ENCODE measurements around the gene IL17RE.

IL17RE gene

DNA sequence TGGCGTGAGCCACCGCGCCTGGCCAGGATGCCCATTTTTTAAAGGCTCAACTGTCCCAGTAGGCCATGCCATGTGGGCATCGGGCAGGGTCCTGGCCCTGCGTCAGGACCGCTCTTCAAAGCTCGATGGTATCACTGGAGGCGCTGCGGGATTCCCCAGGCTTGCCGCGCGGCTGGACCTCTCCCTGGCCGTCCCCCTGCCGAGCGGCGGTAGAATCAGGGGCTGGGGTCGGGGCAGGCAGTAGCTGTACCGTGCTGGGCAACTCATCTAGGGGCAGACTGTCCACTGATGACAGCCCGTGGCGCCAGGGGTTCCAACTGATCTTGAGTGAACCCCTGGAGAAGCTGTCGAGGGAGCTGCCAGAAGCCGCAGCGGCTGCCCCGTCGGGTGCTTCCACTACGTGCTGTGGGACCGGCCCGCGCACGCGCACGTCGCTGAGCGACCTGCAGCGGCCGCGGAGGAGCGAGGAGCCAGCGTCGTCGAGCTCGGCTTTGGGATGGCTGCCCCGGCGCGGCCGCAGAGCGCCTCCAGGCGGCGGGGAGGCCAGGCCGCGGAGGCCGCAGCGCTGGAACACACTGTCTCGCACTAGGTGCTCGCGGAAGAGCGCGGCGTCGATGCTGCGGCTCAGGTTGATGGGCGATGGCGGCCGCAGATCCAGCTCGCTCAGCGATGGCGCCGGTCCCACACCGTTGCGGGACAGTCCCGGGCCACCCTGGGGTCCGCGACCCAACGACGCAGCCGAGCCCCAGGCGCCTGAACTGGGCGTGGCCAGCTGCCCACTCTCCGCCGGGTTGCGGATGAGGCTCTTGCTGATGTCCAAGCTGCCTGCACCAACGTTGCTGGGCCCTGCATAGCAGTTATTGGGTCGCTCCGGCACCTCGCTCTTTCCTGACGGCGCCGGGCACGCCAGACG, 43.7 kb downstream of the IL17RE start:
- peak; percentile 90 for ATAC-seq
- TF ChIP-seq TOX (CRISPR knock-in tag; IDR thresholded peaks at IDR 0.05; ENCODE audit: borderline replicate concordance) (no peak), GLIS3 (CRISPR knock-in tag; IDR thresholded peaks at IDR 0.05) (no peak)

DNA sequence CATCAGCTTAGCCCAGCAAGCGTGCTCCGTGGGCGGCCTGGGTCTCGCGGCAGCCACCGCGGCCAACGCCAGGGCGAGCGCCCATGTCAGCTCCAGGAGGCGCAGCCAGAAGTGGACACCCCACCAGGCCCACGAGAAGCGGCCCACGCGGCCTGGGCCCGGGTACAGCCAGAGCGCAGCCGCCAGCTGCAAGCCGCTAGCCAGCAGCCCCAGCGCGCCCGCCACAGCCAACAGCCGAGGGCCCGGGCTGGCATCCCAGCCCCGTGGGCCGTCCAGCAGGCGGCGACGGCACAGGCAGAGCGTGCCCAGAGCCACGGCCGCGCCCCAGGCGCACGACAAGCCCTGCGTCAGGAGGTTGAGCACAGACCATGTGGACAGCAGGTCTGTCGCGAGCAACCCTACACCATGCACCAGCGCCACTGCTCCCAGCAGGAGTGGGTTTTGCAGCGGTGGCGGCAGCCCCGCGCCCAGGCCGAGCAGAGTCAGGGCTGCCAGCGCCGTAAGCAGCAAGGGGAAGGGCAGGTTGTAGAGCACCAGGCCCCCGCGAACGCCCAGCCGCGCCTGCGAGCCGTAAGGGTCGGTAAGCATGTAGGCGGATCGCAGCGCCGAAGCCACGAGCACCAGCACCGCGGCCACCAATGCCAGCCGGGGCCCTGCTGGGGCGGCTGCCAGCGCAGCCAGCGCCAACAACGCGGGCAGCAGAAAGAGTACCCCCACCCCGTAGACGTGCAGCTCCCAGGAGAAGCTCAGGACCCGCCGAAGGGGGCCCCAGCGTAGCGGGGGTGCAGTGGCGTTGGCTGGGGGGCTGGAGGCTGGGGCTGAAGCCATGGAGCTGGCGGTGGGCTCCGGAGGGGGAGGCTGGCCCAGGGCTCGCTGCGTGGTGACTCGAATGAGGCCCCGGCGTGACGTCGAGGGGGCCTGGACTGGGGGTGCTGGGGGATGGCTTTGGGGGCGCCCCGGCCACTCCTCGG, 44.7 kb downstream of the IL17RE start:
- peak; percentile 79 for ATAC-seq
- TF ChIP-seq ISL1 (CRISPR knock-in tag; IDR thresholded peaks at IDR 0.05) (no peak), ZNF70 (CRISPR knock-in tag; IDR thresholded peaks at IDR 0.05) (no peak), ZNF8 (CRISPR knock-in tag; IDR thresholded peaks at IDR 0.05) (no peak), CSDC2 (CRISPR knock-in tag; IDR thresholded peaks at IDR 0.05) (no peak), GLIS3 (CRISPR knock-in tag; IDR thresholded peaks at IDR 0.05) (no peak), ESRRG (CRISPR knock-in tag; IDR thresholded peaks at IDR 0.05) (no peak), ZNF565 (CRISPR knock-in tag; conservative IDR thresholded peaks at IDR 0.05; ENCODE audit: low read depth) (no peak), PPARA (CRISPR knock-in tag; IDR thresholded peaks at IDR 0.05; ENCODE audit: borderline replicate concordance) (no peak), ZFP3 (CRISPR knock-in tag; IDR thresholded peaks at IDR 0.05) (no peak), SNAI2 (CRISPR knock-in tag; IDR thresholded peaks at IDR 0.05) (no peak), TOX (CRISPR knock-in tag; IDR thresholded peaks at IDR 0.05; ENCODE audit: borderline replicate concordance) (no peak), BACH2 (CRISPR knock-in tag; IDR thresholded peaks at IDR 0.05; ENCODE audit: borderline replicate concordance) (no peak), ZFP30 (CRISPR knock-in tag; IDR thresholded peaks at IDR 0.05) (no peak)
- TF ChIP-seq, protein P1, sequence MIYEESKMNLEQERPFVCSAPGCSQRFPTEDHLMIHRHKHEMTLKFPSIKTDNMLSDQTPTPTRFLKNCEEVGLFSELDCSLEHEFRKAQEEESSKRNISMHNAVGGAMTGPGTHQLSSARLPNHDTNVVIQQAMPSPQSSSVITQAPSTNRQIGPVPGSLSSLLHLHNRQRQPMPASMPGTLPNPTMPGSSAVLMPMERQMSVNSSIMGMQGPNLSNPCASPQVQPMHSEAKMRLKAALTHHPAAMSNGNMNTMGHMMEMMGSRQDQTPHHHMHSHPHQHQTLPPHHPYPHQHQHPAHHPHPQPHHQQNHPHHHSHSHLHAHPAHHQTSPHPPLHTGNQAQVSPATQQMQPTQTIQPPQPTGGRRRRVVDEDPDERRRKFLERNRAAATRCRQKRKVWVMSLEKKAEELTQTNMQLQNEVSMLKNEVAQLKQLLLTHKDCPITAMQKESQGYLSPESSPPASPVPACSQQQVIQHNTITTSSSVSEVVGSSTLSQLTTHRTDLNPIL (CRISPR knock-in tag; IDR thresholded peaks at IDR 0.05; ENCODE audit: low read depth) = no peak
- TF ChIP-seq, protein P2, sequence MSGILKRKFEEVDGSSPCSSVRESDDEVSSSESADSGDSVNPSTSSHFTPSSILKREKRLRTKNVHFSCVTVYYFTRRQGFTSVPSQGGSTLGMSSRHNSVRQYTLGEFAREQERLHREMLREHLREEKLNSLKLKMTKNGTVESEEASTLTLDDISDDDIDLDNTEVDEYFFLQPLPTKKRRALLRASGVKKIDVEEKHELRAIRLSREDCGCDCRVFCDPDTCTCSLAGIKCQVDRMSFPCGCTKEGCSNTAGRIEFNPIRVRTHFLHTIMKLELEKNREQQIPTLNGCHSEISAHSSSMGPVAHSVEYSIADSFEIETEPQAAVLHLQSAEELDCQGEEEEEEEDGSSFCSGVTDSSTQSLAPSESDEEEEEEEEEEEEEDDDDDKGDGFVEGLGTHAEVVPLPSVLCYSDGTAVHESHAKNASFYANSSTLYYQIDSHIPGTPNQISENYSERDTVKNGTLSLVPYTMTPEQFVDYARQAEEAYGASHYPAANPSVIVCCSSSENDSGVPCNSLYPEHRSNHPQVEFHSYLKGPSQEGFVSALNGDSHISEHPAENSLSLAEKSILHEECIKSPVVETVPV (CRISPR knock-in tag; IDR thresholded peaks at IDR 0.05) = no peak
- TF ChIP-seq, protein P3, sequence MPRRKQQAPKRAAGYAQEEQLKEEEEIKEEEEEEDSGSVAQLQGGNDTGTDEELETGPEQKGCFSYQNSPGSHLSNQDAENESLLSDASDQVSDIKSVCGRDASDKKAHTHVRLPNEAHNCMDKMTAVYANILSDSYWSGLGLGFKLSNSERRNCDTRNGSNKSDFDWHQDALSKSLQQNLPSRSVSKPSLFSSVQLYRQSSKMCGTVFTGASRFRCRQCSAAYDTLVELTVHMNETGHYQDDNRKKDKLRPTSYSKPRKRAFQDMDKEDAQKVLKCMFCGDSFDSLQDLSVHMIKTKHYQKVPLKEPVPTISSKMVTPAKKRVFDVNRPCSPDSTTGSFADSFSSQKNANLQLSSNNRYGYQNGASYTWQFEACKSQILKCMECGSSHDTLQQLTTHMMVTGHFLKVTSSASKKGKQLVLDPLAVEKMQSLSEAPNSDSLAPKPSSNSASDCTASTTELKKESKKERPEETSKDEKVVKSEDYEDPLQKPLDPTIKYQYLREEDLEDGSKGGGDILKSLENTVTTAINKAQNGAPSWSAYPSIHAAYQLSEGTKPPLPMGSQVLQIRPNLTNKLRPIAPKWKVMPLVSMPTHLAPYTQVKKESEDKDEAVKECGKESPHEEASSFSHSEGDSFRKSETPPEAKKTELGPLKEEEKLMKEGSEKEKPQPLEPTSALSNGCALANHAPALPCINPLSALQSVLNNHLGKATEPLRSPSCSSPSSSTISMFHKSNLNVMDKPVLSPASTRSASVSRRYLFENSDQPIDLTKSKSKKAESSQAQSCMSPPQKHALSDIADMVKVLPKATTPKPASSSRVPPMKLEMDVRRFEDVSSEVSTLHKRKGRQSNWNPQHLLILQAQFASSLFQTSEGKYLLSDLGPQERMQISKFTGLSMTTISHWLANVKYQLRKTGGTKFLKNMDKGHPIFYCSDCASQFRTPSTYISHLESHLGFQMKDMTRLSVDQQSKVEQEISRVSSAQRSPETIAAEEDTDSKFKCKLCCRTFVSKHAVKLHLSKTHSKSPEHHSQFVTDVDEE (CRISPR knock-in tag; IDR thresholded peaks at IDR 0.05) = no peak

DNA sequence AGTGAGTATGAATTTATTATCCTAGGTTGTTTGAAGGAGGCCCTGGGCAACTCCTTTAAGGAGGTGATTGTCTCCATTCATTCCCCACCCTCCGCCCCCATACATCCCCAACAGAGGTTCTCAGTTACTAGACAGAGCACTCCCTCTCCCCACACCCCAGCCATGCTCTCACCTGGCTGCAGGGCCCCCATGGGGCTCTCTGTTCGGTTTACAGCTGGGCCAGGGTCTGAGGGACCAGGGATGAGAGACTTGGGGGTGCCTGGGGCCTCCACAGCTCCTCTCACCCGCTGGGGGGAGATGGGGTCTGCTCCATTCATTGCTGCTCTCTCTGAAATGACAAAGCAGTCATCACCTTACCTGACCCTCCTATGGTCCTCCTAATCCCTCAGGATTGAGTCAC, 45.9 kb downstream of the IL17RE start:
- no peak for TF ChIP-seq TOX (CRISPR knock-in tag; IDR thresholded peaks at IDR 0.05; ENCODE audit: borderline replicate concordance)
- no peak for TF ChIP-seq GLIS3 (CRISPR knock-in tag; IDR thresholded peaks at IDR 0.05)
- no peak for TF ChIP-seq RARB (CRISPR knock-in tag; IDR thresholded peaks at IDR 0.05)
- no peak for ATAC-seq

DNA sequence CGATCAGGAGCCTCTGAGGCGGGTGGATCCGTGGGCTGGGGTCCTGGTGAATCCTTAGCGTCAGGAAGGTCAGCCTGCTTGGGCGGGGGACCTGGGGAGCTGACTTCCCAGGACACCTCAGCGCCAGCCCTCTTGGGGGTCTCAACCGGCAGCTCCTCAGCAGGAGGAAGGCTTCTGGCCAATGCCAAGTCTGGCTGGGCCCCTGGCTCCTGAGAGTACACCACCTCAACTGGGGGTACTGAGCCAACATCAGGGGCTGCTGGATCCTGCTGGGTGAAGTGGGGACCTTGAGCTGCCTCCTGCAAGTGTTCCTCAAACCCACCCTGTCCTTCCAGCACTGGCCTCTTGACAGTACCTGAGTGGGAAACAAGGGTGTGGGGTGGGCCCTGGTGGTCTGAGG, 46.5 kb downstream of the IL17RE start:
- TF ChIP-seq GLIS3 (CRISPR knock-in tag; IDR thresholded peaks at IDR 0.05) = no peak
- no peak for TF ChIP-seq ESRRG (CRISPR knock-in tag; IDR thresholded peaks at IDR 0.05)
- TF ChIP-seq TOX (CRISPR knock-in tag; IDR thresholded peaks at IDR 0.05; ENCODE audit: borderline replicate concordance) = no peak
- TF ChIP-seq, protein P2 (CRISPR knock-in tag; IDR thresholded peaks at IDR 0.05) = no peak
- no peak for TF ChIP-seq SNAI2 (CRISPR knock-in tag; IDR thresholded peaks at IDR 0.05)
- no peak for TF ChIP-seq BACH2 (CRISPR knock-in tag; IDR thresholded peaks at IDR 0.05; ENCODE audit: borderline replicate concordance)
- TF ChIP-seq ZFP3 (CRISPR knock-in tag; IDR thresholded peaks at IDR 0.05) = no peak
- no peak for TF ChIP-seq ZNF565 (CRISPR knock-in tag; conservative IDR thresholded peaks at IDR 0.05; ENCODE audit: low read depth)
- no peak for TF ChIP-seq RARB (CRISPR knock-in tag; IDR thresholded peaks at IDR 0.05)
- no peak for ATAC-seq
